Panc1 (cell line): ENCODE measurements around the gene TNRC6C. TPM values are rescaled to one million over a fixed set of nuclear protein-coding genes. Genes with fewer than 3 reads are reported as not detected.
A peak's percentile ranks its signal among the peaks of the same experiment; 100 is the strongest.
"Not testable (repeated sequence)": the region's sequence is repeated elsewhere in the genome, so short reads cannot be mapped to it uniquely, and the experiment has no call there.

Experiments
- ATAC-seq: fragments of 200-7000 bp; cut with Tn5 transposase; 2 replicates; pipeline ENCODE4 v1.9.1; 2020; ENCODE audit warnings: mild to moderate bottlenecking, moderate library complexity
- BruUV-seq: library from RNA; stranded (reverse); fragments of 400-500 nt; replicated peaks from 2 replicates; lab custom pipeline; 2021; lab: Mats Ljungman, UMichigan
- CTCF ChIA-PET: fragments of 300-600 bp; sonication (Branson Sonifier 250); formaldehyde crosslinking; loops from one replicate; lab custom pipeline; 2022; ENCODE audit warnings: antibody characterized with exemption; lab: Charles Lee
- POLR2A ChIA-PET: fragments of 300-600 bp; sonication (Branson Sonifier 250); formaldehyde crosslinking; loops from one replicate; lab custom pipeline; 2022; ENCODE audit warnings: antibody characterized with exemption; lab: Charles Lee
- DNase-seq: peaks from one replicate; pipeline ENCODE4 v3.0.0-alpha.2; 2010; ENCODE audit warnings: low read depth, low spot score
- H3K27ac ChIP-seq: 2 replicates; pipeline ENCODE4 v1.5.1; 2011; ENCODE audit warnings: mild to moderate bottlenecking, low read length, inconsistent platforms
- H3K27me3 ChIP-seq: fragments of 200-500 bp; sonication (Bioruptor generic); 2 replicates; pipeline ENCODE4 v1.6.0; 2014; ENCODE audit warnings: low read length, inconsistent platforms; ENCODE audit not compliant: control insufficient read depth, insufficient read depth
- H3K36me3 ChIP-seq: fragments of 200-500 bp; sonication (Bioruptor generic); 2 replicates; pipeline ENCODE4 v1.5.1; 2014; ENCODE audit warnings: inconsistent platforms, mild to moderate bottlenecking, low read length, moderate library complexity; ENCODE audit not compliant: control insufficient read depth, insufficient read depth
- H3K4me1 ChIP-seq: 2 replicates; pipeline ENCODE4 v1.5.1; 2011; ENCODE audit warnings: inconsistent platforms, mild to moderate bottlenecking, low read length, moderate library complexity; ENCODE audit not compliant: control insufficient read depth, insufficient read depth
- H3K4me3 ChIP-seq, 2 experiments: 2 replicates each; pipeline ENCODE4 v1.5.1; 2011 to 2012; ENCODE audit warnings: low read depth in 2 of 2, low read length in 2 of 2, mild to moderate bottlenecking in 2 of 2, inconsistent platforms in 1 of 2, moderate library complexity in 1 of 2
- H3K9me3 ChIP-seq: fragments of 200-500 bp; sonication (Bioruptor generic); 2 replicates; pipeline ENCODE4 v1.5.1; 2014; ENCODE audit warnings: low read depth, mild to moderate bottlenecking, inconsistent platforms, low read length, moderate library complexity; ENCODE audit not compliant: control insufficient read depth, insufficient read depth
- POLR2AphosphoS5 ChIP-seq: IDR thresholded peaks from 2 replicates; pipeline ENCODE4 v1.6.1; 2012; ENCODE audit warnings: mild to moderate bottlenecking, low read depth, low read length, moderate library complexity
- SIN3A ChIP-seq: IDR thresholded peaks from 2 replicates; pipeline ENCODE4 v1.6.1; 2012; ENCODE audit warnings: low read depth, mild to moderate bottlenecking, low read length, moderate library complexity, borderline replicate concordance; ENCODE audit not compliant: insufficient read depth
- TCF7L2 ChIP-seq: IDR thresholded peaks from 2 replicates; pipeline ENCODE4 v1.6.1; 2011; ENCODE audit warnings: mild to moderate bottlenecking, low read depth, low read length, inconsistent platforms
- in situ Hi-C: cut with HindIII; loops from 2 replicates; pipeline ENCODE4 v1.10.0; 2016; ENCODE audit warnings: low sequenced_read_pairs, low pct_unique_long_range_greater_than_20kb
- intact Hi-C: fragments of 100-400 bp; cut with micrococcal nuclease; formaldehyde crosslinking; loops from one replicate; pipeline ENCODE4 v1.10.0; 2022; ENCODE audit not compliant: unreplicated experiment
- total RNA-seq: library from RNA; stranded (reverse); gene quantifications from one replicate; pipeline ENCODE4 v1.2.1, GENCODE V29; 2021; ENCODE audit not compliant: unreplicated experiment
- TF ChIP-seq, protein P1 (sequence below): fragments of 450-650 bp; IDR thresholded peaks from 2 replicates; pipeline ENCODE4 v1.5.1; 2017; ENCODE audit warnings: mild to moderate bottlenecking
- TF ChIP-seq, protein P2 (sequence below), 2 experiments: IDR thresholded peaks; 2 replicates each; pipeline ENCODE4 v1.6.1; 2011 to 2012; ENCODE audit warnings: low read depth in 2 of 2, control low read depth in 1 of 2, low read length in 1 of 2, mild to moderate bottlenecking in 1 of 2, moderate library complexity in 1 of 2; ENCODE audit not compliant: insufficient read depth in 1 of 2

TNRC6C gene
- total RNA-seq, 1 experiment from 2014 or later = 10.1 TPM

- ChIA-PET POLR2A (interaction anchor here (0.6 to 0.7 kb wide), 2 partner anchors 58 to 135 kb away, joined by 5 to 6 read pairs; no protein-coding TSS in a partner anchor), CTCF (interaction anchor here (0.8 kb wide), 1 partner anchor 14 kb away, joined by 4 read pairs; the partner anchor contains the start of gene TNRC6C)
- H3K36me3 ChIP-seq, BruUV-seq, intact Hi-C loops, H3K27me3 ChIP-seq, ATAC-seq, H3K4me1 ChIP-seq, in situ Hi-C loops, H3K9me3 ChIP-seq, H3K27ac ChIP-seq, DNase-seq, H3K4me3 ChIP-seq: not testable (repeated sequence)
- TF ChIP-seq, protein P1, sequence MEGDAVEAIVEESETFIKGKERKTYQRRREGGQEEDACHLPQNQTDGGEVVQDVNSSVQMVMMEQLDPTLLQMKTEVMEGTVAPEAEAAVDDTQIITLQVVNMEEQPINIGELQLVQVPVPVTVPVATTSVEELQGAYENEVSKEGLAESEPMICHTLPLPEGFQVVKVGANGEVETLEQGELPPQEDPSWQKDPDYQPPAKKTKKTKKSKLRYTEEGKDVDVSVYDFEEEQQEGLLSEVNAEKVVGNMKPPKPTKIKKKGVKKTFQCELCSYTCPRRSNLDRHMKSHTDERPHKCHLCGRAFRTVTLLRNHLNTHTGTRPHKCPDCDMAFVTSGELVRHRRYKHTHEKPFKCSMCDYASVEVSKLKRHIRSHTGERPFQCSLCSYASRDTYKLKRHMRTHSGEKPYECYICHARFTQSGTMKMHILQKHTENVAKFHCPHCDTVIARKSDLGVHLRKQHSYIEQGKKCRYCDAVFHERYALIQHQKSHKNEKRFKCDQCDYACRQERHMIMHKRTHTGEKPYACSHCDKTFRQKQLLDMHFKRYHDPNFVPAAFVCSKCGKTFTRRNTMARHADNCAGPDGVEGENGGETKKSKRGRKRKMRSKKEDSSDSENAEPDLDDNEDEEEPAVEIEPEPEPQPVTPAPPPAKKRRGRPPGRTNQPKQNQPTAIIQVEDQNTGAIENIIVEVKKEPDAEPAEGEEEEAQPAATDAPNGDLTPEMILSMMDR = peak; percentile 47
Observed at GRCh38 chr17:77972271-77972670, 13.8 kb downstream of the TNRC6C start.

DNA sequence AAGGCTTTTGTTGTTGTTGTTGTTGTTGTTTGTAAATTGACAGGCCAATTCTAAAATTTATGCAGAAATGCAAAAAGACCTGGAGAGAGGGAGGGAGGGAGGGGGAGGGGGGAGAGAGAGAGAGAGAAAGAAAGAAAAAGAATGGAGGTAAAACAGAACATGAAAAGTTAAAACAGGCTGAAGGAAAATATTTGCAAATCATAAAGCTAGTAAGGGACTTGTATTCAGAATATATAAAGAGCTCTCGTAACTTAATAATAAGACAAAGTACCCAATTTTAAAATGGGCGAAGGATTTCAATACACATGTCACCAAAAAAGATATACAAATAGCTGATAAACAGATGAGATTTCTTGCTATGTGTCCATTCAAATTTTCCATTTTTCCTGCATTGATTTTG is 15.4 kb downstream of the TNRC6C start:
- Histone ChIP-seq H3K4me1 (no peaks in the 10 kb centered on the region), H3K36me3 (no peaks in the 10 kb centered on the region), H3K9me3 (no peaks in the 10 kb centered on the region), H3K27me3 (no peaks in the 10 kb centered on the region; the same call in 1 of the 2 replicates), H3K27ac (no peak overlapping the region), H3K4me3 (no peak overlapping the region)
- intact Hi-C loops = no loop called here
- ChIA-PET POLR2A (interaction anchor here (0.6 to 1.0 kb wide), 3 partner anchors 10 to 180 kb away, joined by 3 to 7 read pairs (median 3); no protein-coding TSS in a partner anchor), CTCF (no interaction called here)
- in situ Hi-C loops = no loop called here
- ATAC-seq (no peak), DNase-seq (no peak)
- no TSS peak for BruUV-seq
- TF ChIP-seq, protein P1 = no peak
- no peak for TF ChIP-seq SIN3A
- TF ChIP-seq TCF7L2 = no peak
- TF ChIP-seq, protein P2, sequence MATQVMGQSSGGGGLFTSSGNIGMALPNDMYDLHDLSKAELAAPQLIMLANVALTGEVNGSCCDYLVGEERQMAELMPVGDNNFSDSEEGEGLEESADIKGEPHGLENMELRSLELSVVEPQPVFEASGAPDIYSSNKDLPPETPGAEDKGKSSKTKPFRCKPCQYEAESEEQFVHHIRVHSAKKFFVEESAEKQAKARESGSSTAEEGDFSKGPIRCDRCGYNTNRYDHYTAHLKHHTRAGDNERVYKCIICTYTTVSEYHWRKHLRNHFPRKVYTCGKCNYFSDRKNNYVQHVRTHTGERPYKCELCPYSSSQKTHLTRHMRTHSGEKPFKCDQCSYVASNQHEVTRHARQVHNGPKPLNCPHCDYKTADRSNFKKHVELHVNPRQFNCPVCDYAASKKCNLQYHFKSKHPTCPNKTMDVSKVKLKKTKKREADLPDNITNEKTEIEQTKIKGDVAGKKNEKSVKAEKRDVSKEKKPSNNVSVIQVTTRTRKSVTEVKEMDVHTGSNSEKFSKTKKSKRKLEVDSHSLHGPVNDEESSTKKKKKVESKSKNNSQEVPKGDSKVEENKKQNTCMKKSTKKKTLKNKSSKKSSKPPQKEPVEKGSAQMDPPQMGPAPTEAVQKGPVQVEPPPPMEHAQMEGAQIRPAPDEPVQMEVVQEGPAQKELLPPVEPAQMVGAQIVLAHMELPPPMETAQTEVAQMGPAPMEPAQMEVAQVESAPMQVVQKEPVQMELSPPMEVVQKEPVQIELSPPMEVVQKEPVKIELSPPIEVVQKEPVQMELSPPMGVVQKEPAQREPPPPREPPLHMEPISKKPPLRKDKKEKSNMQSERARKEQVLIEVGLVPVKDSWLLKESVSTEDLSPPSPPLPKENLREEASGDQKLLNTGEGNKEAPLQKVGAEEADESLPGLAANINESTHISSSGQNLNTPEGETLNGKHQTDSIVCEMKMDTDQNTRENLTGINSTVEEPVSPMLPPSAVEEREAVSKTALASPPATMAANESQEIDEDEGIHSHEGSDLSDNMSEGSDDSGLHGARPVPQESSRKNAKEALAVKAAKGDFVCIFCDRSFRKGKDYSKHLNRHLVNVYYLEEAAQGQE (IDR thresholded peaks at IDR 0.05; ENCODE audit: insufficient read depth in 1 of 2, low read depth in 2 of 2, low read length in 1 of 2) = no peak
- TF ChIP-seq POLR2AphosphoS5 = no peak
